Skeletal muscle tissue (tissue), 4 donors: ENCODE data around the gene SWI5. TPM values are rescaled to one million over a fixed set of nuclear protein-coding genes. Genes with fewer than 3 reads are reported as not detected.
A peak's percentile ranks its signal among the peaks of the same experiment; 100 is the strongest.

ENCODE experiments used
- H3K27ac ChIP-seq: one replicate; pipeline ENCODE4 v1.7.0; 2013; ENCODE audit warnings: mild to moderate bottlenecking, low read depth, low read length, inconsistent platforms
- H3K27me3 ChIP-seq, 3 donors: one replicate each; pipeline ENCODE4 v1.7.0; 2013; ENCODE audit warnings: low read length in 3 of 3; ENCODE audit not compliant: control insufficient read depth in 3 of 3, insufficient read depth in 3 of 3
- H3K36me3 ChIP-seq, 3 donors: one replicate each; pipeline ENCODE4 v1.7.0; 2013; ENCODE audit warnings: low read length in 3 of 3; ENCODE audit not compliant: control insufficient read depth in 3 of 3, insufficient read depth in 3 of 3
- H3K4me1 ChIP-seq, 3 donors: one replicate each; pipeline ENCODE4 v1.7.0; 2013; ENCODE audit warnings: low read length in 3 of 3, mild to moderate bottlenecking in 3 of 3; ENCODE audit not compliant: control insufficient read depth in 3 of 3, insufficient read depth in 3 of 3
- H3K4me3 ChIP-seq, 3 donors: one replicate each; pipeline ENCODE4 v1.7.0; 2013; ENCODE audit warnings: low read length in 3 of 3
- H3K9ac ChIP-seq, 3 donors: one replicate each; pipeline ENCODE4 v1.7.0; 2013; ENCODE audit warnings: low read length in 3 of 3, mild to moderate bottlenecking in 3 of 3, moderate library complexity in 2 of 3, low read depth in 1 of 3
- H3K9me3 ChIP-seq, 3 donors: one replicate each; pipeline ENCODE4 v1.7.0; 2013; ENCODE audit warnings: low read length in 3 of 3; ENCODE audit not compliant: control insufficient read depth in 3 of 3
- total RNA-seq: library from RNA; depleted of rRNA; stranded (reverse); fragments of >200 nt; gene quantifications from one replicate; pipeline ENCODE4 v1.2.3, GENCODE V29; 2014
- donor health status: Osteomylitis.

Gene SWI5
- total RNA-seq, 1 donor from 2014 or later: 17.7 TPM

DNA sequence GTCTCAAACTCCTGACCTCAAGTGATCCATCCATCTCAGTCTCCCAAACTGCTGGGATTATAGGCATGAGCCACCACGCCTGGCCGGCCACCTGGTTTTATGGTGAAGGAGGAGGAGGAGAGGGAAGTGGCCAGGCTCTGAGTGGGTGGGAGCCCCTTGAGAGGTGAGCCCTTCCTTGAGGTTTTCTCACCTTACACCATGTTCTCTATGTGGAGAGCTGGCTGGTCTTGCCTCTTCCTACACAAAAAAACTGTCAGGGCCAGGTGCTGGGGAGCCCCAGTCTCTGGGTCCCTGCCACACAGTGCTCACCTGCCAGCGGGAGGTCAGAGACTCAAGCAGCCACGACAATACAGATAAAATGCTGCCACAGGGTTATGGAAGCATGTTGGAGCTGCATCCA, 18.1 kb downstream of the SWI5 start:
- Histone ChIP-seq H3K27me3 (no peaks in the 10 kb centered on the region), H3K9me3 (no peaks in the 10 kb centered on the region), H3K9ac (no peak overlapping the region), H3K4me1 (peaks cover 4 to 7% (median 6%) of the 10 kb centered on the region in 3 donors), H3K27ac (no peak overlapping the region), H3K36me3 (no peaks in the 10 kb centered on the region), H3K4me3 (no peak overlapping the region)

DNA sequence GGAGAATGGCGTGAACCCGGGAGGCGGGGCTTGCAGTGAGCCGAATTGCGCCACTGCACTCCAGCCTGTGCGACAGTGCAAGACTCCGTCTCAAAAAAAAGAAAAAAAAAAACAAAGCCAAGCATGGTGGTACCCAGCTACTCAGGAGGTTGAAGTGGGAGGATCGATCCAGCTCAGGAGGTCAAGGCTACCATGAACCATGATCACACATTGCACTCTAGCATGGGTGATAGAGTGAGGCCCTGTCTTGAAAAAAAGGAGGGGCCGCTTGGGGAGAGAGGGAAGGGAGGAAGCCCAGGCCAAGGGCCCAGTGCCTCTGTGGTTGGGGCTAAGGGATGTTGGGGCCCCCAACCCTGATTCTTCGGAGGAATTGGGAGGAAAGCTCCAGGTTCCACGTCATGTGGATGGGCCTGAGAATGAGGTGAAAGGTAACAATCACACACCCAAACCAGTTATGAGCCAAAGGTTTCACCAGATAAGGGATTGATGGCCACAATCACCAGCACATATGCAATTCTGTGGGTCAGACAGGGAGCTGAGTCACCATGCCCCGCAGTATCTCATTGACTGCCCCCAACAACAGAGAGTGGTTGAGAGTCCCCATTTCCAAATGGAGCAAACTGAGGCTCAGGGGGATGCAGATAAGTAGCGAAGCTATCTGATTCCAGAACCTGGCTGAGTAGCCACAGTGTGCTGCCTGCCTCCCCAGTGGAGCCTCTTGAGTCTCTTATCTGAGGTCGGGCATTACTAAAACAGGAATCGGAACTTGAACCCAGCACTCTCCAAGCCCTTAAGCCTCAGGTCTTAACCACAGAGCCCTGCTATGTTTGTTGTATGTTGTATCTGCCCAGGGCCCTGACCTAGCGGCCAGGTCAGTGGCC, 20.5 kb downstream of the SWI5 start:
- H3K9me3 ChIP-seq: no peaks in the 10 kb centered on the region
- H3K9ac ChIP-seq: no peak overlapping the region
- H3K27ac ChIP-seq: no peak overlapping the region
- H3K4me1 ChIP-seq: peaks cover 4 to 7% (median 6%) of the 10 kb centered on the region in 3 donors
- no peaks in the 10 kb centered on the region for H3K36me3 ChIP-seq
- no peak overlapping the region for H3K4me3 ChIP-seq
- no peaks in the 10 kb centered on the region for H3K27me3 ChIP-seq

DNA sequence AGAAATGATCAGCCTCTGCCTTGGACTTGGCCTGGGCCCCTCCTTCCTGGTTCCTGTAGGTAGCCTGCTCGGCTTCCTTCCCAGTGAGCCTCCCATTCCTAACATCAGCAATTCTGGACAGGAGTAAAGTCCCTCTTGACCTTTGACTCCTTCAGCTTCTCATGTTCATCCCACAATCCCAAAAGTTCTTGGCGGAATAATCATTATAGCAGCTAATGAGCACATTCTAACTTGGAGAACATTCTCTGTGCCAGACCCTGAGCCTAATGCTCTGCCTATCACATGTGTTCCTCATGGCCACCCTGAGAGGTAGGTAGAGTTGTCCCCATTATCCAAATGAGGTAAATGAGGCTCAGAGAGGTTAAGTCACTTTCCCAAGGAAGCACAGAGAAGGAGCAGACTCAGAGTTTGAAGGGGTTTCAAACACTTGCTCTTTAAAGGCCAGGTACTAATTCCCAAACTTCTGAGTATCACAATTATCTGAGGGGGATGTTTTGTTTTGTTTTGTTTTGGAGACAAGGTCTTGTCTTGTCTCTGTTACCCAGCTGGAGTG, 21.2 kb downstream of the SWI5 start:
- no peaks in the 10 kb centered on the region for H3K9me3 ChIP-seq
- no peaks in the 10 kb centered on the region for H3K36me3 ChIP-seq

DNA sequence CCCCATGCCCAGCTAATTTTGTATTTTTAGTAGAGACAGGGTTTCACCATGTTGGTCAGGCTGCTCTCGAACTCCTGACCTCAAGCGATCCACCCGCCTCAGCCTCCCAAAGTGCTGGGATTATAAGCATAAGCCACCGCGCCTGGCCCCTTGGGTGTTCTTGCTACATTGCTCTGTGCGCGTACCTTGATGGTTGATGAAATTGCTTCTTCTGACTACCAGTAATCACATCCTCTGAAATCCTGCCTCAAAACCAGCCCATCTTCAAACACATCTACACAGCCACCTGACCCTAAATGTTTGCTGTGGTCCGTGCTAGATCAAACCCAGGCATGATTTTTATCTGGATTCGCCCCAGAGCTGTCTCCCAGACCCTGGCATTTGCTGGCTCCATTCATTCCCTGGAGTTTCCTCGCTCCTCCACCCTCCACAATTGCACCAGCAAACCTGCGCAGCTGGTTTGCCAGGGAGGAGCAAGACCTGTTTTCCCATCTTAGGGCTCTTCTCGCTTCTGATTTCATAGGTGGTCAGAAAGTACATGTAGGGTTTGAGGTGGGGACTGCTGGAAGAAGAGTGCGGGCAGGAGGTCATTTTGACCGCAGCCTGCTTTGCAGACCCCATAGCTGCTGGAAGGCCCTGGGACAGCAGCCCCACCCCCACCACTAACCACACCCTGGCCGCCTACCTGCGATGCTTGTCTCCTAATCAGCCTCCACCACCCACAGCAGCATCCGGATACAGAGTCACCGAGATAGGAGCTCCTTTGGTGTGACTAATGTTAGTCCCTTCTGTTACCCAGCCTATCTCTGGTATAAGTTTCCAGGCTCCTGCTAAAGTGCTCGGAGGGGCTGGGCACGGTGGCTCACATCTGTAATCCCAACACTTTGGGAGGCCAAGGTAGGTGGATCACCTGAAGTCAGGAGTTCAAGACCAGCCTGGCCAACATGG, 22.7 kb downstream of the SWI5 start:
- Histone ChIP-seq H3K9ac (no peak overlapping the region), H3K36me3 (no peaks in the 10 kb centered on the region), H3K27me3 (no peaks in the 10 kb centered on the region), H3K27ac (no peak overlapping the region), H3K9me3 (no peaks in the 10 kb centered on the region), H3K4me3 (no peak overlapping the region), H3K4me1 (peaks cover 4 to 7% (median 6%) of the 10 kb centered on the region in 3 donors)

More for the DNA sequence above, 21.2 kb downstream of the SWI5 start:
- no peaks in the 10 kb centered on the region for H3K27me3 ChIP-seq
- H3K4me1 ChIP-seq: peaks cover 4 to 7% (median 6%) of the 10 kb centered on the region in 3 donors
- H3K27ac ChIP-seq: no peak overlapping the region
- H3K4me3 ChIP-seq: no peak overlapping the region
- H3K9ac ChIP-seq: no peak overlapping the region

DNA sequence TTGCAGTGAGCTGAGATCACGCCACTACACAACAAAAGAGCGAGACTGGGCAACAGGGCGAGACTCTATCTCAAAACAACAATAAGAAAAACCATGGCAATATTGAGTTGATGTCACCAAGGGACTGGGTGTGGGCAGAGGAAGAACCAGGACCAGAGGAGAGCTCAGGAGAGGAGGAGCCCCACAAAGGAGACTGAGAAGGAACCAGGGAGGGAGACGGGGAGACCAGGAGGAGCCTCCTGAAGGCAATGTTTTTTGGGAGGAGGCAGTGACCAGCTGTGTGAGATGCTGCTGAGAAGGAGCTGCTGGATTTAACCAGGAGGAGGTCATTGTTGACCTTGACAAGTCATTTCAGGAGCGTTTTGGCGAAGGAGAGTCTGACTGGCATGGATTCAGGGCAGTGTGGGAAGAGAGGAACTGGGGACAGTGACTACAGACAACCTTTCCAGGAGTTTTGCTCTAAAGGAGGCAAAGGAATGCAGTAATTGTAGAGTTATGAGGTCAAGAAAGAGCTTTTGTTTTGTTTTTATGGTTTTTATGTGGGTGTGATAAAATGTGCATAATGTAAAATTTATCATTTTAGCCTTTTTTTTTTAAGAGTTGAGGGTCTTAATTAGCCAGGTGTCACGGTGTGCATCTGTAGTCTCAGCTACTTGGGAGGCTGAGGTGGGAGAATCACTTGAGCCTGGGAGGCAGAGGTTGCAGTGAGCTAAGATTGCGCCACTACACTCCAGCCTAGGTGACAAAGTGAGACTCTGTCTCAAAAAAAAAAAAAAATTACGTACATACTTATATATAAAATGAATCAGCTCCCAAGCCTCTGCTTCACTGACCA, 28.3 kb downstream of the SWI5 start:
- Histone ChIP-seq H3K9ac (no peak overlapping the region), H3K9me3 (no peaks in the 10 kb centered on the region), H3K4me3 (no peak overlapping the region), H3K27me3 (no peaks in the 10 kb centered on the region), H3K27ac (no peak overlapping the region), H3K36me3 (peaks cover 6 to 8% (median 6%) of the 10 kb centered on the region in 3 donors), H3K4me1 (no peaks in the 10 kb centered on the region)

DNA sequence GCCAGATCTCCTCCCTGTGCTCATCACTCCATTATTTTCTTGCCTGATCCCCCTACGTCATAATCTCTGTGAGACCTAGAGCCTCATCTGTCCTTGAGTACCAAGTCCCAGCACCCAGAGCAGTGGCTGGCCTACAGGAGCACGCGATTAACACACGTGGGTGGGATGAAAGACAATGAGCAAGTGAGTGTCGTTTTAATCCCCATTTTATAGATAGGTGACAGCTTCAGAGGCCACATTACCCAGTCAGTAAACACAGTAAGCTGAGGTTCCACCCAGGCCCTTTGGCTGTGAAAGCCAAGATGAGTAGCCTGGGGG, 28.9 kb downstream of the SWI5 start:
- Histone ChIP-seq H3K27ac (no peak overlapping the region), H3K36me3 (peaks cover 12 to 14% (median 12%) of the 10 kb centered on the region in 3 donors), H3K9ac (no peak overlapping the region), H3K27me3 (no peaks in the 10 kb centered on the region), H3K4me1 (peaks cover 0 to 4% (median 4%) of the 10 kb centered on the region in 3 donors), H3K4me3 (no peak overlapping the region), H3K9me3 (no peaks in the 10 kb centered on the region)

DNA sequence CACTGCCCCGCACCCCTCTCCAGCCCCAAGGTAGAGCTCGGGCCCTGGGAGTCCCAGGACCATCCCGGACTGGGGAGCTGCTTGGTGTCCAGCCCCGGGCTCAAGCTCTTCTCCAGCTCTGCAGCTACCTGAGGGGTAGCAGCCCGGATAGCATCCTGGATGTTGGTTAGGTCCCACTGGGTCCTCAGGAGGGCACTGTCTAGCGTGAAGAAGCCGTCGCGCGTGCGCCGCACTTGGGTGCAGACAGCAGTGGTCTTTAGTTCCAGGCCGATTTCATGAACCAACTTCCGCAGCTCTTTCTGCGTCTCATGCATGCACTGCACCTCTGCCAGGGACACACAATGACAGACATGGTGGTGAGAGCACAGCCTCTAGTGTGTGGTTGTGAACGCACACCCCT, 33.5 kb downstream of the SWI5 start:
- H3K4me3 ChIP-seq: no peak overlapping the region
- no peaks in the 10 kb centered on the region for H3K27me3 ChIP-seq
- H3K27ac ChIP-seq: no peak overlapping the region
- peak overlapping the region in 2 of 3 donors; percentile 33 to 40 for H3K9ac ChIP-seq
- peaks cover 28 to 37% (median 31%) of the 10 kb centered on the region in 3 donors for H3K36me3 ChIP-seq
- H3K9me3 ChIP-seq: no peaks in the 10 kb centered on the region
- peaks cover 4 to 15% (median 15%) of the 10 kb centered on the region in 3 donors for H3K4me1 ChIP-seq

DNA sequence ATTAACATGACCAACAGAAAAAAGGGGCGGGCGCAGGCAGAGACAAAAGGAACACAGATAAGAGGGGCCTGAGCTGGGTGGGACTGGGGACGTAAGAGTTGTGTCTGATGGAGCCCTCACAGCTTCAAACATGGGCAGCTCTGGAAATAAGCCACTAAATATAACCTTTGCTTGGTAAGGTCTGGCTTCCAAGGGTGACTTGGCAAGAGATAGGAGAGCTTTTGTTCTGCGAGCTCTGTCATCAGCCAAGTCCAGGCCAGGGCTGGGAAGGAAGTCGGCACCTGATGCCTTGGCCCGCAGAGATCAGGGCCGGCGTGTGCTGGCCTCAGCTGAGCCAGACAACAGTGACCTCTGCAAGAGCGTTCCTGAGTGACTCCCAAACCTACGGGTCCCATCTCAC, 34.4 kb downstream of the SWI5 start:
- Histone ChIP-seq H3K4me1 (peaks cover 4 to 15% (median 15%) of the 10 kb centered on the region in 3 donors), H3K9ac (peak overlapping the region in 2 of 3 donors; percentile 33 to 55), H3K9me3 (no peaks in the 10 kb centered on the region), H3K4me3 (no peak overlapping the region), H3K27ac (peak overlapping the region; percentile 75), H3K27me3 (no peaks in the 10 kb centered on the region), H3K36me3 (peaks cover 36 to 43% (median 39%) of the 10 kb centered on the region in 3 donors)

DNA sequence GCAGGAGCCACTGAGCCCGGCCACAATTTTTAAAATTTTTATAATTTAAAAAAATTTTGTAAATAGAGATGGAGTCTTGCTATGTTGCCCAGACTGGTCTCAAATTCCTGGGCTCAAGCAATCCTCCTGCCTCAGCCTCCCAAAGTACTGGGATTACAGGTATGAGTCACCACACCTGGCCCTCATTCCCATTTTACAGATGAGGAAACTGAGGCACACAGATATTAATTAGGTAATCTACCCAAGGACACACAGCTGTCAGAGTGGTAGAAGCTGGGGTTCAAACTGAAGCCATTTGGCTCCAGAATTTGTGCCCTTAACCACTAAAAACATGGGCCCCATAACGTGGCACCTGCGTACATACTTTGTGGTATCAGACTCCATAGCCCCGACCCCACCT, 38.6 kb downstream of the SWI5 start:
- H3K4me3 ChIP-seq: no peak overlapping the region
- H3K9me3 ChIP-seq: no peaks in the 10 kb centered on the region
- H3K9ac ChIP-seq: no peak overlapping the region
- peaks cover 4 to 14% (median 13%) of the 10 kb centered on the region in 3 donors for H3K4me1 ChIP-seq
- peaks cover 40 to 56% (median 52%) of the 10 kb centered on the region in 3 donors for H3K36me3 ChIP-seq
- no peak overlapping the region for H3K27ac ChIP-seq
- H3K27me3 ChIP-seq: no peaks in the 10 kb centered on the region
